ENCODE results near the gene AMBRA1. TPM values are rescaled to one million over a fixed set of nuclear protein-coding genes. Genes with fewer than 3 reads are reported as not detected.
A peak's percentile ranks its signal among the peaks of the same experiment; 100 is the strongest.

AMBRA1 gene
- total and polyA plus RNA-seq, 9 donors: 9.6 to 15.8 (median 13.5) TPM

DNA sequence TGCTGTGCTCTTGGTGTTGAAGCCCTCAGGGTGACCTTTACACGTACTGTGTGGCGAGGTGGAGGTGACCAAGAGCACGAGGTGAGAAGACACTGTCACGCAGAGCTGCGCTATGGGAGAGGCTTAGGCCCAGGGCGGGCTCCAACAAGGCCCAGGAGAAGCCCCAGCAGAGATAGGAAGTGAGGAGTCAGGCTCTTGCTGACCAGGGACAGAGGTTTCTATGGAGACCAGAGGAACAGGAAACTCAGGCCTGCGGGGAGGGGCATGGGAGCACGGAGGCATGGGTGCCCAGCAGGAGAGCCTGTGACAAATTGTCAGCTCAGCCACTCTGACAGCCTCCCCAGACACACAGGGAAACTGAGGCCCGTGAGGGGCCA, 230.8 kb downstream of the AMBRA1 start:
- Histone ChIP-seq H3K9me3 (replicated peaks; ENCODE audit: control insufficient read depth, low read depth, low read length) (no peaks in the 10 kb centered on the region), H3K27me3 (ENCODE audit: control insufficient read depth, insufficient read depth, low read length) (no peaks in the 10 kb centered on the region), H3K4me1 (ENCODE audit: control insufficient read depth, insufficient read depth, low read length) (peaks cover 72% of the 10 kb centered on the region), H3K27ac (ENCODE audit: low read length) (peak overlapping the region; percentile 98), H3K4me3 (ENCODE audit: low read length) (peak overlapping the region; percentile 18), H3K36me3 (ENCODE audit: control insufficient read depth, insufficient read depth, low read length) (peaks cover 10% of the 10 kb centered on the region)
- DNase-seq: peak; percentile 82
- WGBS (ENCODE audit: insufficient coverage): 50% methylated on average over 8 of the region's 9 CpGs

DNA sequence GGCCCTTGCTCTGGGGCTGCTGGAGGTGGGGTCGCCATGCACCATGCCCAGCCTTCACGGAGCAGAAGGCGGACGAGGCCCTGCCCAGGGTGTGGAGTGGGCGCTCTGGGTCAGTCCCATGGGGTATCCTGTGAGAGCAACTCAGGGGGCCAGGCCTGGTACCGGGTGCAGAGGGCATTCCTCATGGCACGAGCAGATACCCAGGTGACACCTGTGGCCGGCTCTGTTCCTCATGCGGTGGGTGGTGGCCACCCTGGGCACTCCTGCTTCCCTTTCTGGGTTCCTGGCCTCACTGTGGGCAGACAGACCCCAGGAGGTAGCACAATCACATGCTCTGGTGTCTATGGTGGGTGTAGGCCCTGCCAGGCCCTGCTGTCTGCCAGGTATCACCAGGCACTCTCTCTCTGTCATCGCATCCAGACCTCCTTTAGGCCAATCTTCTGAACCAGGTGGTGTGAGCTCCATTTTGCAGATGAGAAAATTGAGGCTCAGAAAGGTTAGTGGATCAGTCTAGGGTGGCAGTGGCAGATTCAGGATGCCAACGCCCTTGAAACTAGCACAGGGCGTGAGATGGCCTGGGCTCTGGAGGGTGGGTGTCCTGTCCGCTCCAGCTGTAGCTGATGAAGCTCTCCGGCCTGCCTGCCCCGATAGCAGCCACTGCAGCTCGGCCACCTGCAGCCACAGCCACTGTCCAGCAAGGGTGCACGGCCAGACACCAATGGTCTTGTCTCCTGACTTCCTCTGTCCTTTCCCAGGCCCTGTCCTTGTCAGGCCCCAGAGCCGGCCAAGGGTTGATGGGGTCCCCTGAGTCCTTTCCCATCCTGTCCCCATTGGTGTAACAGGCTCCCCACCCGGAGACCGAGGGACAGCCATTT, 231.4 kb downstream of the AMBRA1 start:
- H3K9me3 ChIP-seq (replicated peaks; ENCODE audit: control insufficient read depth, low read depth, low read length): no peaks in the 10 kb centered on the region
- peaks cover 9% of the 10 kb centered on the region for H3K36me3 ChIP-seq (ENCODE audit: control insufficient read depth, insufficient read depth, low read length)
- H3K27ac ChIP-seq (ENCODE audit: low read length): peak overlapping the region; percentile 98
- H3K27me3 ChIP-seq (ENCODE audit: control insufficient read depth, insufficient read depth, low read length): no peaks in the 10 kb centered on the region
- peak overlapping the region; percentile 59 for H3K4me3 ChIP-seq (ENCODE audit: low read length)
- no peak for DNase-seq
- 64% methylated on average over 18 of the region's 20 CpGs for WGBS (ENCODE audit: insufficient coverage)
- H3K4me1 ChIP-seq (ENCODE audit: control insufficient read depth, insufficient read depth, low read length): peaks cover 67% of the 10 kb centered on the region

DNA sequence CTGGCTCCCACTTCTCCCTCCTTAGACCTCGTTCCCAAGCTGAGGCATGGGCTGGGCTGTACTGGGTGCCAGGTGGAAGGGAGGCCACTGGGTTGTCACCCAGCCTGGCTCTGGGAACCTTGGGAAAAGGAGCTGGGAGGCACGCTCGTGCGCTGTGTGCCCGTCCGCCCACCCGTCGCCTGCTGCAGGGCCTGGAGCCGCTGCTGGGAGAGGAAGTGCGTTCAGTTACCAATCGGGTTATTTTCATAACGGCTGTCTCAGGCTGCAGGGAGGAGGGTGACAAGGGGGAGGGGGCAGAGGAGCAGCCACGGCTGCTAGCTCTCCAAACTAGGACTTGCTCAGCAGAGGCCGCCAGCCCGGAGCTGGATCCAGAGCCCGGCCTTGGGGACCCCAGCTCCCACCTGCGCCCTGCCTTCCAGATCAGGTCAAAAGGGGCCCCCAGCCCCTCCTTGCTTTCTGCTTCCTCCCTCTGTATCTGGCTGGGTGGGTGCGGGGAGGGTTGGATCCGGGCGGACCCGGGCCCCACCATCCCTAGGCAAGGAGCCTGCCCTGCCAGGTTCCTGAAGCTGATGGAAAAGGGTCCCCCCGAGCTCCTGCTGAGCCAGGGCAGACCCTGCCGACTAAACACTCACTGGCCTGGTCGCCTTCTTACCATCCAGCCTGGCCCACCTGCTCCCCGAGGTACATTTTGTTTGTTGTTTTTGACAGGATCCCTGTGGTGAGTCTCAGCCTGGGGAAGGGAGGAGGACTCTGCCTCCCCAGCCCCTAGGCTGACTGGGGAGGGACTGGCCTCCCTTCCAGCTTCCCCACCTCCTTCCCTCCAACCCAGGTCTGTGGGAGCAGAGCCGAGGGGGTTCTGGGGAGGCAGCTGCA, 232.3 kb downstream of the AMBRA1 start:
- Histone ChIP-seq H3K27ac (ENCODE audit: low read length) (peak overlapping the region; percentile 98), H3K9me3 (replicated peaks; ENCODE audit: control insufficient read depth, low read depth, low read length) (no peaks in the 10 kb centered on the region), H3K4me1 (ENCODE audit: control insufficient read depth, insufficient read depth, low read length) (peaks cover 58% of the 10 kb centered on the region), H3K36me3 (ENCODE audit: control insufficient read depth, insufficient read depth, low read length) (peaks cover 11% of the 10 kb centered on the region), H3K4me3 (ENCODE audit: low read length) (peak overlapping the region; percentile 59), H3K27me3 (ENCODE audit: control insufficient read depth, insufficient read depth, low read length) (no peaks in the 10 kb centered on the region)
- peak; percentile 91 for DNase-seq
- 2% methylated on average over 21 of the region's 26 CpGs for WGBS (ENCODE audit: insufficient coverage)

DNA sequence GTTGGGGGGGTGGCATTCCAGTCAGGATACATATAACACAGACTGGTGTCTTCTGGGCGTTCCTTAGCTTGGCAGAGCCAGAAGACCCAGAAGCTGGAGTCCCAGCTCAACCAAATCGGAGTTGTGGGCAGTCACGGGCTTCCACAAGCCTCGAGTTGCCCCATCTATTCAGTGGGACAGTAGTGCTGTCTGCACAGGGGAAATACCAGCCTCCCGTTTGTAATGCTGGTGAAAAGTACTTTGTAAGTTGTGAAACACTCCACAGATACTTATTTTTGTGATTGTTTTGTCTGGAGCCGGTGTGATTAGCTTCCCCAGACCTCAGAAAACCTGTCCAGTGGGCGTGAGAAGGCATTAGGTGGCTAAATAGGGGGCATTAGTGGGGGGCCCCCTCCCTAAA, 232.9 kb downstream of the AMBRA1 start:
- no peaks in the 10 kb centered on the region for H3K27me3 ChIP-seq (ENCODE audit: control insufficient read depth, insufficient read depth, low read length)
- 86% methylated on average over 1 of the region's 7 CpGs for WGBS (ENCODE audit: insufficient coverage)

DNA sequence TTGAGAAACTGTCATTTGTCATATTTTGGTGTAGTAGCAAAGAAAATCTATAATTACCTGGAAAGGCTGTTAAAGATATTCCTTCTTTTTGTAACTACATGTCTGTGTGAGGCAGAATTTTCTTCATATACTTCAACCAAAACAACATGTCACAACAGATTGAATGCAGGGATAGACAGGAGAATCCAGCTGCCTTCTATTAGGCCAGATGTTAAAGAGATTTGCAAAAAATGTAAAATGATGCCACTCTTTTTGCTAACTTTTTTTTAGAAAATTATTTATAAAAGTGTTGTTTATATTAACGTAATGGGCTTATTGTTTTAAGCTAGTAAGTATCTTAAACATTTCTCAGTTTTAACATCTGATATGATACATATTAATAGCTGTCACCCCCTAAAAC, 233.9 kb downstream of the AMBRA1 start:
- H3K4me3 ChIP-seq (ENCODE audit: low read length): no peak overlapping the region
- peaks cover 15% of the 10 kb centered on the region for H3K36me3 ChIP-seq (ENCODE audit: control insufficient read depth, insufficient read depth, low read length)
- DNase-seq: no peak
- peaks cover 51% of the 10 kb centered on the region for H3K4me1 ChIP-seq (ENCODE audit: control insufficient read depth, insufficient read depth, low read length)
- H3K27me3 ChIP-seq (ENCODE audit: control insufficient read depth, insufficient read depth, low read length): no peaks in the 10 kb centered on the region
- H3K9me3 ChIP-seq (replicated peaks; ENCODE audit: control insufficient read depth, low read depth, low read length): no peaks in the 10 kb centered on the region
- H3K27ac ChIP-seq (ENCODE audit: low read length): no peak overlapping the region
- no CpG with 5 or more reads among the region's 1 CpG for WGBS (ENCODE audit: insufficient coverage)

More for the DNA sequence above, 232.9 kb downstream of the AMBRA1 start:
- no peak for DNase-seq
- Histone ChIP-seq H3K4me1 (ENCODE audit: control insufficient read depth, insufficient read depth, low read length) (peaks cover 57% of the 10 kb centered on the region), H3K4me3 (ENCODE audit: low read length) (peak overlapping the region; percentile 59), H3K36me3 (ENCODE audit: control insufficient read depth, insufficient read depth, low read length) (peaks cover 17% of the 10 kb centered on the region), H3K27ac (ENCODE audit: low read length) (peak overlapping the region; percentile 98), H3K9me3 (replicated peaks; ENCODE audit: control insufficient read depth, low read depth, low read length) (no peaks in the 10 kb centered on the region)

DNA sequence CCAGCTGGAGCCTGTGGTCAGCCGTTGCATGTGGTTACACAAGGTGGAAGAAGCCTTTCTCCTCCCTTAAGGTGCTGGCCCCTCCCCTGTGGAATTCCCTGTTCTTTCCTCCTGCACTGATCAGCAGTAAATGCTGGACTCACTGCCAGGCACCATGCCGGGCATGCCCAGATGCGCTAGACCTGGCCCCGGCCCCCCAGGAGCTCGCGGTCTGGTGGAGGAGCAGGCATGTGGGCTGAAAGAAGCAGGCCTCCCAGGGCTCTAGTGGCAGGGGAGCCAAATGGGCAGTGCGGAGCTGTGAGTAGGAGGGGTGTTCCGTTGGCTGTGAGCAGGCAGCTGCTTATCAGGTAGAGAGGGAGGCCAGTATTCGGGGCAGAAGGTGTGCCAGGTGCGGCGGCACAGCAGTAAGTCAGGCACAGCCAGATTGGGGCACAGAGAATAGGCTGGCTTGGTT, 236.3 kb downstream of the AMBRA1 start:
- peaks cover 40% of the 10 kb centered on the region for H3K4me1 ChIP-seq (ENCODE audit: control insufficient read depth, insufficient read depth, low read length)

DNA sequence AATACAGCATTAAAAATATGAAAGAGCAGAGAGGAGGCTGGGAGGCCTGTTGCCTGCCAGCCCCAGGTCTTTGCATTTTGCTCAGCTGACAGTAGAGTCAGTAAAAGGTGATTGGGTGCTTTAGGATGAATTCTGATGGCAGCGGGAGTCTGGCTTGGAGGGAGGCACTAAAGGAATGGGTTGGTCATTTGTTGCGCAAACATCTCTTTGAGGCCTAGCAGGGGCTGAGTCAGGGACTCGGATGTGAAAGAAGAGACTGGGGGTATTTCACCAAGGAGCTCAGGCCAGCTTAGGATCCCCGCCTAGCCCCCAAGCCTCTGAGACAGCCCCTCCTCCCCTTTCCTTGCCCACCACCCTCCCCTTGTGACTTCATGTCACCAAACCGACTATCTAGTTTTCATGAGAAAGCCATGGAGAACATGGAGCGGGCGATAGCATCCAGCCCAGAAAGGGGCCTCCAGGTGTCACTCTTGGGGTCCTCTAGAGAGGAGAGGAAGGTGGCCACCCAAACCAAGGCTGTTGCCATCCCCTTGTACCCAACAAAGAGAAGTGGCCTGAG, 236.8 kb downstream of the AMBRA1 start:
- Histone ChIP-seq H3K4me3 (ENCODE audit: low read length) (no peak overlapping the region), H3K27ac (ENCODE audit: low read length) (no peak overlapping the region), H3K36me3 (ENCODE audit: control insufficient read depth, insufficient read depth, low read length) (peaks cover 23% of the 10 kb centered on the region), H3K27me3 (ENCODE audit: control insufficient read depth, insufficient read depth, low read length) (no peaks in the 10 kb centered on the region), H3K9me3 (replicated peaks; ENCODE audit: control insufficient read depth, low read depth, low read length) (no peaks in the 10 kb centered on the region), H3K4me1 (ENCODE audit: control insufficient read depth, insufficient read depth, low read length) (peaks cover 40% of the 10 kb centered on the region)
- WGBS (ENCODE audit: insufficient coverage): 82% methylated on average over 3 of the region's 7 CpGs
- no peak for DNase-seq

More for the DNA sequence above, 236.3 kb downstream of the AMBRA1 start:
- Histone ChIP-seq H3K27ac (ENCODE audit: low read length) (no peak overlapping the region), H3K27me3 (ENCODE audit: control insufficient read depth, insufficient read depth, low read length) (no peaks in the 10 kb centered on the region), H3K9me3 (replicated peaks; ENCODE audit: control insufficient read depth, low read depth, low read length) (no peaks in the 10 kb centered on the region), H3K36me3 (ENCODE audit: control insufficient read depth, insufficient read depth, low read length) (peaks cover 20% of the 10 kb centered on the region), H3K4me3 (ENCODE audit: low read length) (no peak overlapping the region)
- WGBS (ENCODE audit: insufficient coverage): 81% methylated on average over 10 of the region's 11 CpGs
- no peak for DNase-seq

DNA sequence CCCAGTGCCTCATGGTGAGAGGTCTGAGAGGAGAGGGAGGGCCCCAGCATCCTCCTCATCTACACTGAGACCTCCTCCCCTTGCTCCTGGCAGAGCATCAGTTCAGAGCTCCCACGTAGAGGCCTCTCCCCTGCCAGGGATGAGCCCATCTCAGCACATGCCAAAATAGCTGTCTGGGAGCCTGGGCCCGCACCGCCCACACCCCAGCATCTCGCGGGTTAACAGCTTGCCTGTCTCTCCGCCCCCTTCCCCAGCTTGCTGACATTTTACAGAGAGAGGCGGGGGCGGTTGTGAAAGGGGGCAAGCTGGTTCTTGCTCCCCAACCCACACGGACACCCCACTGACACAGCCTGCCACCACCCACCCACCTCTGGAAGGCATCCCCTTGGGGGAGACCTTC, 240.1 kb downstream of the AMBRA1 start:
- Histone ChIP-seq H3K9me3 (replicated peaks; ENCODE audit: control insufficient read depth, low read depth, low read length) (no peaks in the 10 kb centered on the region), H3K27ac (ENCODE audit: low read length) (no peak overlapping the region), H3K4me3 (ENCODE audit: low read length) (no peak overlapping the region), H3K27me3 (ENCODE audit: control insufficient read depth, insufficient read depth, low read length) (no peaks in the 10 kb centered on the region), H3K36me3 (ENCODE audit: control insufficient read depth, insufficient read depth, low read length) (peaks cover 34% of the 10 kb centered on the region), H3K4me1 (ENCODE audit: control insufficient read depth, insufficient read depth, low read length) (peaks cover 39% of the 10 kb centered on the region)
- WGBS (ENCODE audit: insufficient coverage): 13% methylated on average over 3 of the region's 9 CpGs
- DNase-seq: no peak

DNA sequence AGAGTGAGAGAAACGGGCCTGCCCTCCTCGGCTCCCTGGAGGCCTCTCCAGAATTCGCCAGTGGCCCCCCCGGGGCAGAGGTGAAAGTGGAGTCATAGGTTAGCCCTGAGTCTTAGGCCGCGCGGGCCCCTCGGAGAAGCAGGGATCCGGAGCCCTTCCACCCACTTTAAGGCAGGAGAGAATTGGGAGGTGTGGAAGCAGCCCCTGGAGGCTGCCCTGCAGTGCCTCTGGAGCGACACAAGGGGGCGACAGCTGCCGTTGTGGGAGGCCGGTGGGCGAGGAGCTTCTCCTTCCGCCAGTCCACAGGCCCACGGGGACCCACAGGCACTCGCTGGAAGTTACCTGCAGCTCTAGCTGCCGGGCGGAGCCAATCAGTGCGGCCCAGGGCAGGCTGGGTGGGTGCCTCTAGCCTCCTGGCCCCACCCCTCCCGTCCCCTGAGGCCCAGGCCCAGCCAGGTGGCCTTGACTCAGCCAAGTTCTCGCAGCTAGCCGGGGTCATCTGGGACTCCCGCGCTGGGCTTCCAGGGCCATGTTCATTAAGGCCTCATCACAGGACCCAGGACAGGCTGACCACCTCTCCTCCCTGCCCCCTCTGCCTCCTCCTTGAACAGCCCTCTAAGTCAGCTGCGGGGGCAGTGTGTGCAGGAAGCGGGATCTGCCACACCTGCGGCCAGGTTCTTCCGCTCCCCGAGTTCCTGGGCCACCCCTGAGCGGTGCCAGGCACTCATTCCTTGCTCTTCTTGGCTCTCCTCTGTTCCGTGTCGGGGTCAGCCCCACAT, 241.6 kb downstream of the AMBRA1 start:
- DNase-seq: no peak
- H3K36me3 ChIP-seq (ENCODE audit: control insufficient read depth, insufficient read depth, low read length): peaks cover 29% of the 10 kb centered on the region
- H3K4me1 ChIP-seq (ENCODE audit: control insufficient read depth, insufficient read depth, low read length): peaks cover 49% of the 10 kb centered on the region
- peak overlapping the region; percentile 31 for H3K27ac ChIP-seq (ENCODE audit: low read length)
- peak overlapping the region; percentile 3 for H3K4me3 ChIP-seq (ENCODE audit: low read length)
- no peaks in the 10 kb centered on the region for H3K27me3 ChIP-seq (ENCODE audit: control insufficient read depth, insufficient read depth, low read length)
- WGBS (ENCODE audit: insufficient coverage): 40% methylated on average over 24 of the region's 33 CpGs
- no peaks in the 10 kb centered on the region for H3K9me3 ChIP-seq (replicated peaks; ENCODE audit: control insufficient read depth, low read depth, low read length)
